ENCODE measurements around the gene FMO2. TPM values are rescaled to one million over a fixed set of nuclear protein-coding genes. Genes with fewer than 3 reads are reported as not detected.

The FMO2 gene
- polyA plus RNA-seq, 1 donor (not counting 4 experiments of a cell fraction or from before 2014, with no cell fraction given): 0.05 TPM

DNA sequence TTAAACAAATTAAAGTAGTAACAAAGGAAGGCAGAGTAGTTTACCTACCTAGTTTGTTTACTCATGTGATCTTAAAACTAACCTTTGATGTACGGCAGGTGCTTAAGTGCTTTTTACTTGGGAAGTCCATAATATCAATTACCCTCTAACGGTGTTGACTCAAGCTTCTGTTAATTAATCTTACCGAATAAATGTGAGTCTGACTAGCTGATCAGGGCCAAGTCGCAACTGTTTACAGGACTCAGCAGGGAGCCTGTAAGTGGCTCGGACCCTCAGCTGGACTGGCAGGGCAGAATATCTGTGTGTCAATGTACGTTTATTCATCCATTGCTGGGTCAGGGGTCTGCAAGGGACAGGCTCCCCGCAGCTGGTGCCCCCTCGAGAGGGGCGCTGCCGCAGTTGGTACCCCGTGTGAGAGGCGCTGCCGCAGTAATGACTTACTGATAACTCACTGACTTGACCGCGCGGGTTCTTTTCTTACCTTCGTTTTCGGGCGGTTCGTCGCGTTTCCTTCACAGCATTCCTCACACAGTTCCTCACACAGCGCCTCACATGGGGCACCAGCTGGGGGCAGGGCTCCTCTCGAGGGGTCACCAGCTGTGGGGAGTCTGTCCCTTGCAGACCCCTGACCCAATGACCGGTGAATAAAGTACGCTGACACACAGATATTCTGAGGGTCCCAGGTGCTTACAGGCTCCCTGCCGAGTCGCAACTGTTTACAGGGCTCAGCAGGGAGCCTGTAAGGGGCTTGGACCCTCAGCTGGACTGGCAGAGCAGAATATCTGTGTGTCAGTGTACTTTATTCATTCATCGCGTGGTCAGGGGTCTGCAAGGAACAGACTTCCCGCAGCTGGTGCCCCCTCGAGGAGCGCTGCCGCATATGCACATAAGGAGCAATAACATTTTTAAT, 66.2 kb downstream of the FMO2 start:
- H3K4me1 ChIP-seq (ENCODE audit: control insufficient read depth, extremely low read depth, insufficient read depth, low read length): peaks cover 27% of the 10 kb centered on the region
- H3K9me3 ChIP-seq (ENCODE audit: control insufficient read depth, low read depth, low read length): no peaks in the 10 kb centered on the region
- peak overlapping the region; percentile 94 for H2AFZ ChIP-seq (ENCODE audit: control insufficient read depth, low read length)
- peak overlapping the region; percentile 43 to 70 (median 60) for H3K4me3 ChIP-seq (ENCODE audit: control insufficient read depth in 2 of 3, extremely low read depth in 1 of 3, insufficient read depth in 2 of 3, low read depth in 1 of 3, low read length in 3 of 3)
- H4K20me1 ChIP-seq (ENCODE audit: control insufficient read depth, extremely low read depth, insufficient read depth, low read length): no peaks in the 10 kb centered on the region
- H3K27me3 ChIP-seq (ENCODE audit: control insufficient read depth, extremely low read depth, insufficient read depth, low read length): no peaks in the 10 kb centered on the region
- peak; percentile 63 for FAIRE-seq
- H3K9me1 ChIP-seq (ENCODE audit: control insufficient read depth, extremely low read depth, insufficient read depth, low read length): no peaks in the 10 kb centered on the region
- peak overlapping the region; percentile 70 for H3K9ac ChIP-seq (ENCODE audit: control insufficient read depth, extremely low read depth, insufficient read depth, low read length)
- no peak for DNase-seq (ENCODE audit: low read depth, low spot score)
- peak overlapping the region; percentile 93 for H3K4me2 ChIP-seq (ENCODE audit: control insufficient read depth, extremely low read depth, insufficient read depth, low read depth, low read length)
- TF ChIP-seq, protein P1, sequence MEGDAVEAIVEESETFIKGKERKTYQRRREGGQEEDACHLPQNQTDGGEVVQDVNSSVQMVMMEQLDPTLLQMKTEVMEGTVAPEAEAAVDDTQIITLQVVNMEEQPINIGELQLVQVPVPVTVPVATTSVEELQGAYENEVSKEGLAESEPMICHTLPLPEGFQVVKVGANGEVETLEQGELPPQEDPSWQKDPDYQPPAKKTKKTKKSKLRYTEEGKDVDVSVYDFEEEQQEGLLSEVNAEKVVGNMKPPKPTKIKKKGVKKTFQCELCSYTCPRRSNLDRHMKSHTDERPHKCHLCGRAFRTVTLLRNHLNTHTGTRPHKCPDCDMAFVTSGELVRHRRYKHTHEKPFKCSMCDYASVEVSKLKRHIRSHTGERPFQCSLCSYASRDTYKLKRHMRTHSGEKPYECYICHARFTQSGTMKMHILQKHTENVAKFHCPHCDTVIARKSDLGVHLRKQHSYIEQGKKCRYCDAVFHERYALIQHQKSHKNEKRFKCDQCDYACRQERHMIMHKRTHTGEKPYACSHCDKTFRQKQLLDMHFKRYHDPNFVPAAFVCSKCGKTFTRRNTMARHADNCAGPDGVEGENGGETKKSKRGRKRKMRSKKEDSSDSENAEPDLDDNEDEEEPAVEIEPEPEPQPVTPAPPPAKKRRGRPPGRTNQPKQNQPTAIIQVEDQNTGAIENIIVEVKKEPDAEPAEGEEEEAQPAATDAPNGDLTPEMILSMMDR (optimal IDR thresholded peaks at IDR 0.05 in 1 of 3, IDR thresholded peaks at IDR 0.05 in 1 of 3, conservative IDR thresholded peaks at IDR 0.05 in 1 of 3; ENCODE audit: extremely low read depth in 1 of 3, insufficient read depth in 2 of 3, low read length in 3 of 3): peak; percentile 62 to 74 (median 66)
- no peak for TF ChIP-seq EZH2 (IDR thresholded peaks at IDR 0.05; ENCODE audit: low read length)
- no peaks in the 10 kb centered on the region for H3K36me3 ChIP-seq (ENCODE audit: control insufficient read depth in 2 of 2, extremely low read depth in 1 of 2, insufficient read depth in 2 of 2, low read length in 2 of 2)
- peak overlapping the region; percentile 62 for H3K27ac ChIP-seq (ENCODE audit: control insufficient read depth, insufficient read depth, low read length)
- H3K79me2 ChIP-seq (ENCODE audit: control insufficient read depth, insufficient read depth, low read length): no peaks in the 10 kb centered on the region
- dilution Hi-C loops (cut with MboI; ENCODE audit: extremely low pct_ligation_motif_present, low sequenced_read_pairs): no loop called here

DNA sequence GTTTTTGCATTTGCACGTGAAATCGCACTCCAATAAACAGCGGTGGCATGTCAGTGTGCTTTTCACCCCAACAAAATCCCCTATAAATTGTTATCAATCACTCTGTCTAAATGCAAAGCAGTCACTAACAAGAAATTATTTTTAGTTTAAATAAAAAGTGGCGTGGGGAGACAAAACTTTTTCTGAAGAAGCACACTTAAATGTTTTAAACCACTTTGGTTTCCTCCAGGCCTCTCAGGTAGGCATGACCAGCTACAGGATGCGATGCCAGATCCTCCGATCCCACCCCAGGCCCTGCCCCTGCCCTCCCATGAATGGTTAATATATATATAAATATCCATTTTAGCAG, 66.8 kb downstream of the FMO2 start:
- no peak for TF ChIP-seq EZH2 (IDR thresholded peaks at IDR 0.05; ENCODE audit: low read length)
- TF ChIP-seq, protein P1 (optimal IDR thresholded peaks at IDR 0.05 in 1 of 3, IDR thresholded peaks at IDR 0.05 in 1 of 3, conservative IDR thresholded peaks at IDR 0.05 in 1 of 3; ENCODE audit: extremely low read depth in 1 of 3, insufficient read depth in 2 of 3, low read length in 3 of 3): no peak
- no peaks in the 10 kb centered on the region for H3K36me3 ChIP-seq (ENCODE audit: control insufficient read depth in 2 of 2, extremely low read depth in 1 of 2, insufficient read depth in 2 of 2, low read length in 2 of 2)
- dilution Hi-C loops (cut with MboI; ENCODE audit: extremely low pct_ligation_motif_present, low sequenced_read_pairs): no loop called here
- H3K79me2 ChIP-seq (ENCODE audit: control insufficient read depth, insufficient read depth, low read length): no peaks in the 10 kb centered on the region
- no peak overlapping the region for H3K27ac ChIP-seq (ENCODE audit: control insufficient read depth, insufficient read depth, low read length)
- no peaks in the 10 kb centered on the region for H4K20me1 ChIP-seq (ENCODE audit: control insufficient read depth, extremely low read depth, insufficient read depth, low read length)
- peak overlapping the region in 2 of 3 experiments; percentile 60 to 70 for H3K4me3 ChIP-seq (ENCODE audit: control insufficient read depth in 2 of 3, extremely low read depth in 1 of 3, insufficient read depth in 2 of 3, low read depth in 1 of 3, low read length in 3 of 3)
- H2AFZ ChIP-seq (ENCODE audit: control insufficient read depth, low read length): peak overlapping the region; percentile 94
- FAIRE-seq: no peak
- no peaks in the 10 kb centered on the region for H3K9me1 ChIP-seq (ENCODE audit: control insufficient read depth, extremely low read depth, insufficient read depth, low read length)
- no peak for DNase-seq (ENCODE audit: low read depth, low spot score)
- H3K9ac ChIP-seq (ENCODE audit: control insufficient read depth, extremely low read depth, insufficient read depth, low read length): peak overlapping the region; percentile 70
- H3K4me1 ChIP-seq (ENCODE audit: control insufficient read depth, extremely low read depth, insufficient read depth, low read length): peaks cover 30% of the 10 kb centered on the region
- peak overlapping the region; percentile 93 for H3K4me2 ChIP-seq (ENCODE audit: control insufficient read depth, extremely low read depth, insufficient read depth, low read depth, low read length)
- no peaks in the 10 kb centered on the region for H3K9me3 ChIP-seq (ENCODE audit: control insufficient read depth, low read depth, low read length)
- no peaks in the 10 kb centered on the region for H3K27me3 ChIP-seq (ENCODE audit: control insufficient read depth, extremely low read depth, insufficient read depth, low read length)
